ENCODE data around the gene CPHXL2. TPM values are rescaled to one million over a fixed set of nuclear protein-coding genes. Genes with fewer than 3 reads are reported as not detected.

The CPHXL2 gene
- total RNA-seq, 4 donors from 2014 or later: not detected

GRCh38 chr16:75622761-75623605 is 53.8 kb downstream of the CPHXL2 start, which contains the start of gene ADAT1:
Gene ADAT1, minus strand, starts transcription at chr16:75623281. Its CDS starts 2,482 bp downstream, at chr16:75620799.
- 0 to 1% methylated on average over 38 to 51 of the region's 62 CpGs for WGBS, 2 donors

DNA sequence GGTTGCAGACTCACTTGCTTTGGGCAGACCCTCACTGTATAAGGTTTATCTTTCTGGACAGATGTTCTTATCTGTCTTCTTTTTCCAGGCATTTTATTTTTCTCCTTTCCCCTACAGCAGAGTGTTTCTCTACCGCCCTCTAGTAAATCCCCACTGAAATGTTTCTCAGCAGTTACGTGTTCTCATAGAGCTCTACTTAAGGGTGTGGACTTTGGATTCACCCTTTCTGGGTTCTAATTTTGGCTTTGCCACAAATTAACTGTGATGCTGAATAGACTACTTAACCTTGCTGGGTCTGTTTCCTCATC is 55.7 kb downstream of the CPHXL2 start:
- no peak for DNase-seq
- H3K4me1 ChIP-seq: peaks cover 7 to 32% (median 15%) of the 10 kb centered on the region in 3 donors
- peaks cover 6 to 53% (median 25%) of the 10 kb centered on the region in 3 donors for H3K36me3 ChIP-seq
- H3K27me3 ChIP-seq: no peaks in the 10 kb centered on the region
- 3 to 24% methylated on average over 2 of the region's 2 CpGs for WGBS, 2 donors
- TF ChIP-seq POLR2A (IDR thresholded peaks at IDR 0.05): no peak
- TF ChIP-seq, protein P1, sequence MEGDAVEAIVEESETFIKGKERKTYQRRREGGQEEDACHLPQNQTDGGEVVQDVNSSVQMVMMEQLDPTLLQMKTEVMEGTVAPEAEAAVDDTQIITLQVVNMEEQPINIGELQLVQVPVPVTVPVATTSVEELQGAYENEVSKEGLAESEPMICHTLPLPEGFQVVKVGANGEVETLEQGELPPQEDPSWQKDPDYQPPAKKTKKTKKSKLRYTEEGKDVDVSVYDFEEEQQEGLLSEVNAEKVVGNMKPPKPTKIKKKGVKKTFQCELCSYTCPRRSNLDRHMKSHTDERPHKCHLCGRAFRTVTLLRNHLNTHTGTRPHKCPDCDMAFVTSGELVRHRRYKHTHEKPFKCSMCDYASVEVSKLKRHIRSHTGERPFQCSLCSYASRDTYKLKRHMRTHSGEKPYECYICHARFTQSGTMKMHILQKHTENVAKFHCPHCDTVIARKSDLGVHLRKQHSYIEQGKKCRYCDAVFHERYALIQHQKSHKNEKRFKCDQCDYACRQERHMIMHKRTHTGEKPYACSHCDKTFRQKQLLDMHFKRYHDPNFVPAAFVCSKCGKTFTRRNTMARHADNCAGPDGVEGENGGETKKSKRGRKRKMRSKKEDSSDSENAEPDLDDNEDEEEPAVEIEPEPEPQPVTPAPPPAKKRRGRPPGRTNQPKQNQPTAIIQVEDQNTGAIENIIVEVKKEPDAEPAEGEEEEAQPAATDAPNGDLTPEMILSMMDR (IDR thresholded peaks at IDR 0.05): peak in 2 of 6 experiments; percentile 22 to 25
- H3K9me3 ChIP-seq: no peaks in the 10 kb centered on the region
- peak overlapping the region in 1 of 4 donors; percentile 99 for H3K27ac ChIP-seq
- no peak overlapping the region for H3K4me3 ChIP-seq
- intact Hi-C loops (cut with DNase I): no loop called here

More at GRCh38 chr16:75622761-75623605, 53.8 kb downstream of the CPHXL2 start, which contains the start of gene ADAT1:
- no peaks in the 10 kb centered on the region for H3K27me3 ChIP-seq
- peaks cover 7 to 33% (median 15%) of the 10 kb centered on the region in 3 donors for H3K4me1 ChIP-seq
- H3K27ac ChIP-seq: peak within 1 kb of the TSS; percentile 86 to 99 (median 95)
- H3K4me3 ChIP-seq: peak within 1 kb of the TSS; percentile 47 to 83 (median 81)
- peaks cover 6 to 53% (median 27%) of the 10 kb centered on the region in 3 donors for H3K36me3 ChIP-seq
- intact Hi-C loops (cut with DNase I): no loop called here
- H3K9me3 ChIP-seq: no peaks in the 10 kb centered on the region
- TF ChIP-seq, protein P1 (IDR thresholded peaks at IDR 0.05): peak in 2 of 6 experiments; percentile 9 to 56
- peak in 3 of 4 donors; percentile 82 to 91 (median 88) for TF ChIP-seq POLR2A (IDR thresholded peaks at IDR 0.05)
- DNase-seq: peak; percentile 90

- intact Hi-C loops (cut with DNase I): no loop called here
- H3K4me3 ChIP-seq: no peak overlapping the region
- DNase-seq: no peak
- H3K36me3 ChIP-seq: peaks cover 6 to 53% (median 23%) of the 10 kb centered on the region in 3 donors
- TF ChIP-seq POLR2A (IDR thresholded peaks at IDR 0.05): no peak
- TF ChIP-seq, protein P1 (IDR thresholded peaks at IDR 0.05): no peak
- no peaks in the 10 kb centered on the region for H3K9me3 ChIP-seq
- H3K27ac ChIP-seq: peak overlapping the region in 1 of 4 donors; percentile 99
- no peaks in the 10 kb centered on the region for H3K27me3 ChIP-seq
- H3K4me1 ChIP-seq: peaks cover 7 to 32% (median 15%) of the 10 kb centered on the region in 3 donors
- 83 to 90% methylated on average over 18 to 19 of the region's 20 CpGs for WGBS, 2 donors
Observed at GRCh38 chr16:75620326-75621169, 56.3 kb downstream of the CPHXL2 start.

DNA sequence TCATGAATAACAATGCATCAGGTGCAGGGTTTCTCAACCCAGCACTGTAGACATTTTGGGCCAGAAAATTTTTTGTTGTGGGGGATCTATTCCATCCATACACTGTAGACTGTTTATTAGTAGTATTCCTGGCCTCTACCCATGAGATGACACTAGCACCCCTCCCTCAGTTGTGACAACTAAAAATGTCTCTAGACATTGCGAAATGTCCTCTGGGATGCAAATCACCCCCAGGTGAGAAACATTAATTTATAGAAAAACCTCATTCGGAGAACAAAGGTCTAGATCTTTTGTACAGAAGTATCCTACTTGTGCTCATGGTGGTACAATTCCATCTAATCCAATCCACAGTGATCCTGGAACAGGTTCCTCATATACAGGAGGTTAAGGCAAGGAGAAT is 58.0 kb downstream of the CPHXL2 start:
- WGBS, 2 donors: 80 to 97% methylated on average over 2 of the region's 2 CpGs
- no peak overlapping the region for H3K4me3 ChIP-seq
- peaks cover 6 to 66% (median 25%) of the 10 kb centered on the region in 3 donors for H3K36me3 ChIP-seq
- no peak overlapping the region for H3K27ac ChIP-seq
- no peaks in the 10 kb centered on the region for H3K27me3 ChIP-seq
- intact Hi-C loops (cut with DNase I): no loop called here
- no peak for DNase-seq
- H3K4me1 ChIP-seq: peaks cover 7 to 31% (median 15%) of the 10 kb centered on the region in 3 donors
- TF ChIP-seq, protein P1 (IDR thresholded peaks at IDR 0.05): no peak
- TF ChIP-seq POLR2A (IDR thresholded peaks at IDR 0.05): no peak
- no peaks in the 10 kb centered on the region for H3K9me3 ChIP-seq
